GM23338 (cell line): ENCODE measurements around the gene ANKS1B. TPM values are rescaled to one million over a fixed set of nuclear protein-coding genes. Genes with fewer than 3 reads are reported as not detected.

ENCODE experiments used
- CREB1 ChIP-seq: fragments of 250-450 bp; sonication (Bioruptor Pico); IDR thresholded peaks from 2 replicates; pipeline ENCODE4 v1.5.0; 2020; ENCODE audit warnings: low read depth, mild to moderate bottlenecking, moderate library complexity
- EZH2 ChIP-seq: fragments of 200-600 bp; sonication (generic); IDR thresholded peaks from one replicate; pipeline ENCODE4 v1.8.0; 2017; ENCODE audit warnings: antibody characterized with exemption, mild to moderate bottlenecking, low read depth; ENCODE audit not compliant: unreplicated experiment
- EZH2phosphoT487 ChIP-seq: fragments of 200-600 bp; sonication (generic); IDR thresholded peaks from one replicate; pipeline ENCODE4 v1.8.1; 2018; ENCODE audit warnings: antibody characterized with exemption; ENCODE audit not compliant: unreplicated experiment
- NANOG ChIP-seq: IDR thresholded peaks from 2 replicates; pipeline ENCODE4 v1.6.1; 2016; ENCODE audit warnings: antibody characterized with exemption, borderline replicate concordance
- ZNF331 ChIP-seq: fragments of 250-450 bp; sonication (Bioruptor Pico); IDR thresholded peaks from 2 replicates; pipeline ENCODE4 v1.5.0; 2020; ENCODE audit warnings: low read depth, mild to moderate bottlenecking, moderate library complexity
- polyA plus RNA-seq: library from polyadenylated mRNA; unstranded; fragments of >200 nt; fragmentation: Nextera tagmentation; extraction: Ambion mirVana; gene quantifications from 2 replicates; pipeline ENCODE4 v1.2.1, GENCODE V29; 2016
- total RNA-seq: library from RNA; depleted of rRNA; stranded (reverse); fragments of >200 nt; shearing (Covaris generic); gene quantifications from 2 replicates; pipeline ENCODE4 v1.2.3, GENCODE V29; 2014
- TF ChIP-seq, protein P1 (sequence below): fragments of 250-450 bp; sonication (Bioruptor Pico); IDR thresholded peaks from 2 replicates; pipeline ENCODE4 v1.5.0; 2020; ENCODE audit warnings: mild to moderate bottlenecking, moderate library complexity
- TF ChIP-seq, protein P2 (sequence below): IDR thresholded peaks from one replicate; pipeline ENCODE4 v1.6.1; 2018; ENCODE audit warnings: antibody characterized with exemption; ENCODE audit not compliant: unreplicated experiment
- TF ChIP-seq, protein P3 (sequence below): IDR thresholded peaks from 2 replicates; pipeline ENCODE4 v1.6.1; 2016; ENCODE audit warnings: antibody characterized with exemption

The ANKS1B gene
- total and polyA plus RNA-seq, 2 experiments from 2014 or later = 4.3 to 5.8 TPM

DNA sequence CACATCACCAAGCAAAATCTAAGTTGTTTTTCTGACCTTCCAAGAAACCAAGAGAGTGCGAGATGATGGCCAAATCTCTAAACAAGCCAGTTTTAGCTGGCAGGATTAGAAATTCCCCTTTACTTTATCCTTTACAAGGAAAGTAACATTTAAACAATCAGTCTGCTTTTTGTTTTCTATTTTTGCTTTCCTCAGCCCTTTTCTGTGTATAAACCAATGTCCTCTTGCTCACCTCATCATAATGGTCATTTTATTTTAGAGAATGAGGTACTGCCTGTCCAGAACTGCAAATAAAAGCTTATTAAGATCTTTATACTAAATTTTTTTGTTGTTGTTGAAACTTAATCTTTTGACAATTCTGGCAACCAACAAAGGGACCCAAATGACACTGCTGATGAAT, 779.6 kb downstream of the ANKS1B start (continued):
- TF ChIP-seq, protein P1, sequence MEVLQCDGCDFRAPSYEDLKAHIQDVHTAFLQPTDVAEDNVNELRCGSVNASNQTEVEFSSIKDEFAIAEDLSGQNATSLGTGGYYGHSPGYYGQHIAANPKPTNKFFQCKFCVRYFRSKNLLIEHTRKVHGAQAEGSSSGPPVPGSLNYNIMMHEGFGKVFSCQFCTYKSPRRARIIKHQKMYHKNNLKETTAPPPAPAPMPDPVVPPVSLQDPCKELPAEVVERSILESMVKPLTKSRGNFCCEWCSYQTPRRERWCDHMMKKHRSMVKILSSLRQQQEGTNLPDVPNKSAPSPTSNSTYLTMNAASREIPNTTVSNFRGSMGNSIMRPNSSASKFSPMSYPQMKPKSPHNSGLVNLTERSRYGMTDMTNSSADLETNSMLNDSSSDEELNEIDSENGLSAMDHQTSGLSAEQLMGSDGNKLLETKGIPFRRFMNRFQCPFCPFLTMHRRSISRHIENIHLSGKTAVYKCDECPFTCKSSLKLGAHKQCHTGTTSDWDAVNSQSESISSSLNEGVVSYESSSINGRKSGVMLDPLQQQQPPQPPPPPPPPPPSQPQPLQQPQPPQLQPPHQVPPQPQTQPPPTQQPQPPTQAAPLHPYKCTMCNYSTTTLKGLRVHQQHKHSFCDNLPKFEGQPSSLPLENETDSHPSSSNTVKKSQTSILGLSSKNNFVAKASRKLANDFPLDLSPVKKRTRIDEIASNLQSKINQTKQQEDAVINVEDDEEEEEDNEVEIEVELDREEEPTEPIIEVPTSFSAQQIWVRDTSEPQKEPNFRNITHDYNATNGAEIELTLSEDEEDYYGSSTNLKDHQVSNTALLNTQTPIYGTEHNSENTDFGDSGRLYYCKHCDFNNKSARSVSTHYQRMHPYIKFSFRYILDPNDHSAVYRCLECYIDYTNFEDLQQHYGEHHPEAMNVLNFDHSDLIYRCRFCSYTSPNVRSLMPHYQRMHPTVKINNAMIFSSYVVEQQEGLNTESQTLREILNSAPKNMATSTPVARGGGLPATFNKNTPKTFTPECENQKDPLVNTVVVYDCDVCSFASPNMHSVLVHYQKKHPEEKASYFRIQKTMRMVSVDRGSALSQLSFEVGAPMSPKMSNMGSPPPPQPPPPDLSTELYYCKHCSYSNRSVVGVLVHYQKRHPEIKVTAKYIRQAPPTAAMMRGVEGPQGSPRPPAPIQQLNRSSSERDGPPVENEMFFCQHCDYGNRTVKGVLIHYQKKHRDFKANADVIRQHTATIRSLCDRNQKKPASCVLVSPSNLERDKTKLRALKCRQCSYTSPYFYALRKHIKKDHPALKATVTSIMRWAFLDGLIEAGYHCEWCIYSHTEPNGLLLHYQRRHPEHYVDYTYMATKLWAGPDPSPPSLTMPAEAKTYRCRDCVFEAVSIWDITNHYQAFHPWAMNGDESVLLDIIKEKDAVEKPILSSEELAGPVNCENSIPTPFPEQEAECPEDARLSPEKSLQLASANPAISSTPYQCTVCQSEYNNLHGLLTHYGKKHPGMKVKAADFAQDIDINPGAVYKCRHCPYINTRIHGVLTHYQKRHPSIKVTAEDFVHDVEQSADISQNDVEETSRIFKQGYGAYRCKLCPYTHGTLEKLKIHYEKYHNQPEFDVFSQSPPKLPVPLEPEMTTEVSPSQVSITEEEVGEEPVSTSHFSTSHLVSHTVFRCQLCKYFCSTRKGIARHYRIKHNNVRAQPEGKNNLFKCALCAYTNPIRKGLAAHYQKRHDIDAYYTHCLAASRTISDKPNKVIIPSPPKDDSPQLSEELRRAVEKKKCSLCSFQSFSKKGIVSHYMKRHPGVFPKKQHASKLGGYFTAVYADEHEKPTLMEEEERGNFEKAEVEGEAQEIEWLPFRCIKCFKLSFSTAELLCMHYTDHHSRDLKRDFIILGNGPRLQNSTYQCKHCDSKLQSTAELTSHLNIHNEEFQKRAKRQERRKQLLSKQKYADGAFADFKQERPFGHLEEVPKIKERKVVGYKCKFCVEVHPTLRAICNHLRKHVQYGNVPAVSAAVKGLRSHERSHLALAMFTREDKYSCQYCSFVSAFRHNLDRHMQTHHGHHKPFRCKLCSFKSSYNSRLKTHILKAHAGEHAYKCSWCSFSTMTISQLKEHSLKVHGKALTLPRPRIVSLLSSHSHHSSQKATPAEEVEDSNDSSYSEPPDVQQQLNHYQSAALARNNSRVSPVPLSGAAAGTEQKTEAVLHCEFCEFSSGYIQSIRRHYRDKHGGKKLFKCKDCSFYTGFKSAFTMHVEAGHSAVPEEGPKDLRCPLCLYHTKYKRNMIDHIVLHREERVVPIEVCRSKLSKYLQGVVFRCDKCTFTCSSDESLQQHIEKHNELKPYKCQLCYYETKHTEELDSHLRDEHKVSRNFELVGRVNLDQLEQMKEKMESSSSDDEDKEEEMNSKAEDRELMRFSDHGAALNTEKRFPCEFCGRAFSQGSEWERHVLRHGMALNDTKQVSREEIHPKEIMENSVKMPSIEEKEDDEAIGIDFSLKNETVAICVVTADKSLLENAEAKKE (CRISPR knock-in tag) = no peak
- TF ChIP-seq EZH2phosphoT487 (no peak), ZNF331 (CRISPR knock-in tag) (no peak), CREB1 (CRISPR knock-in tag) (no peak), NANOG (no peak), EZH2 (no peak)
- TF ChIP-seq, protein P2, sequence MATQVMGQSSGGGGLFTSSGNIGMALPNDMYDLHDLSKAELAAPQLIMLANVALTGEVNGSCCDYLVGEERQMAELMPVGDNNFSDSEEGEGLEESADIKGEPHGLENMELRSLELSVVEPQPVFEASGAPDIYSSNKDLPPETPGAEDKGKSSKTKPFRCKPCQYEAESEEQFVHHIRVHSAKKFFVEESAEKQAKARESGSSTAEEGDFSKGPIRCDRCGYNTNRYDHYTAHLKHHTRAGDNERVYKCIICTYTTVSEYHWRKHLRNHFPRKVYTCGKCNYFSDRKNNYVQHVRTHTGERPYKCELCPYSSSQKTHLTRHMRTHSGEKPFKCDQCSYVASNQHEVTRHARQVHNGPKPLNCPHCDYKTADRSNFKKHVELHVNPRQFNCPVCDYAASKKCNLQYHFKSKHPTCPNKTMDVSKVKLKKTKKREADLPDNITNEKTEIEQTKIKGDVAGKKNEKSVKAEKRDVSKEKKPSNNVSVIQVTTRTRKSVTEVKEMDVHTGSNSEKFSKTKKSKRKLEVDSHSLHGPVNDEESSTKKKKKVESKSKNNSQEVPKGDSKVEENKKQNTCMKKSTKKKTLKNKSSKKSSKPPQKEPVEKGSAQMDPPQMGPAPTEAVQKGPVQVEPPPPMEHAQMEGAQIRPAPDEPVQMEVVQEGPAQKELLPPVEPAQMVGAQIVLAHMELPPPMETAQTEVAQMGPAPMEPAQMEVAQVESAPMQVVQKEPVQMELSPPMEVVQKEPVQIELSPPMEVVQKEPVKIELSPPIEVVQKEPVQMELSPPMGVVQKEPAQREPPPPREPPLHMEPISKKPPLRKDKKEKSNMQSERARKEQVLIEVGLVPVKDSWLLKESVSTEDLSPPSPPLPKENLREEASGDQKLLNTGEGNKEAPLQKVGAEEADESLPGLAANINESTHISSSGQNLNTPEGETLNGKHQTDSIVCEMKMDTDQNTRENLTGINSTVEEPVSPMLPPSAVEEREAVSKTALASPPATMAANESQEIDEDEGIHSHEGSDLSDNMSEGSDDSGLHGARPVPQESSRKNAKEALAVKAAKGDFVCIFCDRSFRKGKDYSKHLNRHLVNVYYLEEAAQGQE = no peak
- TF ChIP-seq, protein P3, sequence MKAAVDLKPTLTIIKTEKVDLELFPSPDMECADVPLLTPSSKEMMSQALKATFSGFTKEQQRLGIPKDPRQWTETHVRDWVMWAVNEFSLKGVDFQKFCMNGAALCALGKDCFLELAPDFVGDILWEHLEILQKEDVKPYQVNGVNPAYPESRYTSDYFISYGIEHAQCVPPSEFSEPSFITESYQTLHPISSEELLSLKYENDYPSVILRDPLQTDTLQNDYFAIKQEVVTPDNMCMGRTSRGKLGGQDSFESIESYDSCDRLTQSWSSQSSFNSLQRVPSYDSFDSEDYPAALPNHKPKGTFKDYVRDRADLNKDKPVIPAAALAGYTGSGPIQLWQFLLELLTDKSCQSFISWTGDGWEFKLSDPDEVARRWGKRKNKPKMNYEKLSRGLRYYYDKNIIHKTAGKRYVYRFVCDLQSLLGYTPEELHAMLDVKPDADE = no peak
